ENCODE data around the gene GPM6B.

GRCh38 chrX:13821738-13822137 lies 4.8 kb upstream of the GPM6B start:
- TF ChIP-seq CTCF (IDR thresholded peaks at IDR 0.05; ENCODE audit: poor library complexity, severe bottlenecking) (no peak), EP300 (conservative IDR thresholded peaks at IDR 0.05; ENCODE audit: poor library complexity, severe bottlenecking) (no peak), POLR2AphosphoS5 (IDR thresholded peaks at IDR 0.05) (no peak), RAD21 (conservative IDR thresholded peaks at IDR 0.05) (no peak), EZH2 (IDR thresholded peaks at IDR 0.05; ENCODE audit: borderline replicate concordance, insufficient read depth, low read length, poor library complexity, severe bottlenecking) (no peak), REST (IDR thresholded peaks at IDR 0.05; ENCODE audit: borderline replicate concordance) (no peak), MXI1 (conservative IDR thresholded peaks at IDR 0.05; ENCODE audit: poor library complexity, severe bottlenecking) (no peak)
